HG02852 (cell line): Measurements from ENCODE around the gene INSIG1.

Experiments used
- ATAC-seq: cut with Tn5 transposase; IDR thresholded peaks from one replicate; pipeline ENCODE4 v1.9.1; 2021; ENCODE audit warnings: mild to moderate bottlenecking, moderate library complexity; ENCODE audit not compliant: unreplicated experiment

INSIG1 gene

DNA sequence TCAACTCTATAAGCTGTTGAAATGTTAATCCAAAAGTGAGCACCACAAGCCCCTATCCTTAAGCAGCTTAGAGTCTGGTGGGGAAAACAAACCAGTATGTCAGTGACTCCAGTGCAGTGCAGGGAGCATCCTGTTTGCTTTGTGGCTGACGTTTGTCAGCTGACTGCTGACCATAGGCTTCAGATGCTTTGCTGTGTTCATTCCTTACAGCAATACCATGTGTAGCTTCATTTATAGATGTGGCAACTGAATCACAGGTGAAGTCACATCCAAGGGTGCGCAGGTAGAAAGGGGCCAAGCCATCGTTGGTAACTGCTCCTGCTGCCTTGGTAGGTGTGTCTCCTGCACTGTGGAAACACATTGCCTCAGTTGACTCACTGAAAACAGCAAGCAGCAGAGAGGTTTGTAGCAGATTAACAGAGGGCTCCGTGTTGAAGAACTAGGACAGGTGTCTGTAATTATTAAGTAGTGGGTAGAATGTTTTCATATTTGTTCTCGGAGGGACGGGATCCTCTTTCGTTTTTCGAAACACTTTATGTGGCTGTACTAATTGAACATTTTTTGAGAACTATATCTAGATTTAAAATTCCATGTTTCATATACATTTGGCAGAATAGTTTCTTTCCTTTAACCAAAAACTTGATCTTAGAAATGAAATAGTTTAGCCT is 2.0 kb downstream of the INSIG1 start:
- ATAC-seq = no peak

DNA sequence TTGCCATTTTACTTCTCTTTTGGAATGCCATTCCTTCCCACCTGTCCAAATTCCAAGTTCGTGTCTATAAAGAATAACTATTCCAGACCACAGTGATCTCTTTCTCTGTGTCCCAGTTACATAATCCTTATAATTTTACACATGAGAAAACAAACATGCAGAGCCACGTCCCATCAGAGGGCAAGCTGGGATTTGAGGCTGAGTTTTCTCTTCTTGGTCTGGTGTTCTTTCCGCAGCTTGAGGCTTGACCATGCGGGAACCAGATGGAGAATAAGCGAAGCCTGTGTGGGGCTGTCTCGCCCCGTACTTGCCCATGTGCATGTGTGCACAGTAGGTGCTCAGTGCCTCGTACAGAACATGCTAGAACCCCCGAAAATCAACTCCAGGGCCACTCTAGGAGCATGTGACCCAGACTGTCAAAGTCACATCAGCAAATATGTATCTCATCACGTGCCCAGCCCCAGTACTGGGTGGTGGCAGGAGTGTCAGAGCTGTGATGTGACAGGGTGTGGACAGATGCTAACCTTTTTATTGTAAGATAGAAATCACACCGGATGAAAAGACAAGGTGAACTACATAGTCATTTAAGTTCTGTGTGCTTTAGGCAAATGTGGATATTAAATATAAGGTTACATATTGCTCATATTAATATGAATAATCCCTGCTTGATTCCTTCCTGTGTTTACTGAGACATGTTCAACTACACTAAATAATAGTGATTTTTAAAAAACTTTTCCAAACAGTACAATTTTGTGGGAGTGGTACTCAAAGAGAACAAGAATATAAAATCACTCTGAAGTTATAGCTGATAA is 3.2 kb downstream of the INSIG1 start:
- no peak for ATAC-seq

DNA sequence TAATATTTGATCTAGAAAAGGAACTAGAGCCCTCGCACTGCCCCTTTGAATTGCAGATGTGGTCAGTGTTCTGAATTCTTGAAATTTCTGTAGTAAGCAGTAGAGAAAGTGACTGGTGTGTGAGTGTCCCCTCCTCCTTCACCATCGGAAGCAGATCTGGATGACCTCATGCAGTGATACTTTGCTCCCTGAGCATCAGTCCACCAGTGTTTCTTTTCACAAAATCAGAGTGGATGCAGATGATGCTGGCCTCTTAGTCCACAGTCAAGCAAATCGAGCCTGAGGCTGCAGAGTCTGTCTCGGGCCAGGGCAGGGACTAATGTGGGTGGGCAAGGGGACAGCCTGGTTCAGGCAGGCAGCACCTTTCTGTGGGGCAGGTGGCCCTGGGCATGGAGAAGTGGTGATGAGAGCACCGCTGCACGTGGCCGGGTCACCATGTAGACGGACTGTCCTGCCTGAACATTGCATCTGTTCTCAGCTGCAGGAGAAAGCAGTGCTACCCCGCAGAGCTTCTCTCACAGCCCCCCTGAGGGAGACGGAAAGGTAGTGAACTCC is 5.4 kb downstream of the INSIG1 start:
- ATAC-seq = no peak

DNA sequence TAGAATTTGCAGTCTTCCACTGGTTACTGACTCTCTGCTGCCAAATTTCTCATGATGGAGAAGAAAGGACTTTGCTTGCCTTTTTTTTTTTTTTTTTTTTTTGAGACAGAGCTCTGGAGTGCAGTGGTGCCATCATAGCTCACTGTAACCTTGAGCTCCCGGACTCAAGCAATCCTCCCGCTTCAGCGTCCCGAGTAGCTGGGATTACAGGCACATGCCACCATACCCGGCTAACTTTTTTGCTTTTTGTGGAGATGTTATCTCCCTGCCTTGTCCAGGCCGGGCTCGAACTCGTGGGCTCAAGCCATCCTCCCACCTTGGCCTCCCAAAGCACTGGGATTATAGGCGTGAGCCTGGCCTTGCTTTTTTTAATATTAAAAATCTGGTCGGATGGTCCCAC is 6.2 kb downstream of the INSIG1 start:
- ATAC-seq = no peak

DNA sequence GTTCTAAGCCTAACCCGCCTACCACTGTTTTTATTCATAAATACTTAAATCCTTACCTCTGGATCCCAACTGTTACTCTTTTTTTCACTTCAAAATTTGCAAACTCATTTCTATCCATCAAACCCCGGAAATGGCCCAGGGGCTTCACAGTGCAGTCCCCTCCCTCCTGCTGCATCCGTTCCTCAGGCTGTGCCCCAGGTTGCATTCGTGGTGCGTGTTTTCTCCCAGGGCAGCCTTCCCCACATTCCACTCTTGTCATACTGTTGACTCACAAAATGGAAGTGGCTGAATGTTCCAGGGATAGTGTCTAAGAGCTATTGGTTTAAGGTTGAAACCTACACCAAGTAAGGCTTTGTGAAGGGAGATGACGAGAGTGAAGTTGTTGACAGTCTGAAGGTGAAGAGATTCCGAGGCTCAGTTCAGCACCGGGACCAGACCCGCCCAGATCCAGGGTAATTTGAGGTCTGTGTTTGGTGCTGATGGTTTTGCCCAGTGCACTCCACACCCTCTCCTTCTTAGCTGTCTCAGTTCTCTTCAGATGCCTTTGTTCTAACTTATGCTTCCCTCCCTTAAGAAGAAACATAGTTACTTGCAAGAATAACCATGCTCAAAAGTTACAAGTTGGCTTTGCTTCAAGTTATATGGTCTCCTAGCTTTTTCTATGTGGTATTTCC is 7.7 kb downstream of the INSIG1 start:
- ATAC-seq = no peak

DNA sequence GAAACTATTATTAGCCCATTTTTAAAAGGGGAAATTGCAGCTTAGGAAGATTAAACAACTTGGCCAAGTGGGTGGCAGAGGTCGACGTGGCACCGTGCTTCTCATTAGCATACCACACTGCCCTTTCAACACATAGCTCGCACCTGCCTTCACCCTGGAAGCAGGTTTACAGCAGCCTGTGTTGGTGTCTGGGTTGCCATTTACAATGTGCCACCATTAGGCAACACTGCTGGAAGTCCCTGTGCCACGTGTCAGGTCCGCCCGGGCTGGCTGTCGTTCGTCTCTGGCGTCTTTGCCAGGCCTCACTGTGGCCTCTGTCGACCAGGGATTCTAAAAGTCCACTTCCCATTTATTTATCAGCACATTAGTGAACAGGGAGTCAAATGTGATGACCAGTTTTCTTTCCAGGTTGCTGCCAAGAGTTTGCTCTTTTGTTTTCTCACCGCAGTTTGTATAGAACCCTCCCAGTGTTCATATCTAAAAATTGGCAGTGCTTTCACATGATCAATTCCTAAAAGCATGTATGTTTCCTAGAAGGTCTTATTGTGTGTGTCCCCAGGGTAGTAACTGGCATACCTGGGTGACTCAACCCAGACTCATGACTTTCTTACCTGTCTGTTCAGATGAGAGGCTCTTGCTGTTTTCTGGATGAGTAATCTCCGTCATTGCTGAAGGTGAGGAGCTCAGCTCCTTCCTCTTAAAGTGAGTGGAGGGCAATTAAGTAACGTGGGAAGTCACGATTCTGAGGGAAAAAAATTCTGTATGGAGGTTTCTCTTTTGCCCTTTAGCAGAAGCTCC is 9.2 kb downstream of the INSIG1 start:
- ATAC-seq = no peak

DNA sequence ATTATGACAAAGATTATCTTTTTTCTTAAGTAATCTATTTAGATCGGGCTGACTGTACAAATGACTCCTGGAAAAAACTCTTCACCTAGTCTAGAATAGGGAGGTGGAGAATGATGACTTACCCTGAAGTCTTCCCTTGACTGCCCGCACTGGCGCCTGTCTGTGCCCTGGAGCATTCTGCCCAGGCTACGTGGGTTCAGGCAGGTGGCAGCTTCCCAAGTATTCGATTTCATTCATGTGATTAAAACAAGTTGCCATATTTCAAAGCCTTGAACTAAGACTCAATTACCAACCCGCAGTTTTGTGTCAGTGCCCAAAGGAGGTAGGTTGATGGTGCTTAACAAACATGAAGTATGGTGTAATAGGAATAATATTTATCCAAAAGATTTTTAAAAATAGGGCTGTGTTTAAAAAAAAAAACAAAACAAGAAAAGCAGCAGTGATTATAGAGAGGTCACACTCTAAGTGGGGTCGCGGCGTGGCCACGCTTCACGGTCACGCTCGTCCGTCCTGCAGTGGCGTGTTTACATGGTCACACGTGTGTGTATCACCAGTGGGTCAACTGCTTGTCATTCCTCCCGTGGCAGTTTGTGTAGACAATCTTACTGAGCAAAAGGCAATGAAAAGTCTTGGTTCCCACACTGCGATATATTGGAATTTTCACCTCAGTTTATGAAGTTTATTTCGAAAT is 10.8 kb downstream of the INSIG1 start:
- ATAC-seq = no peak

DNA sequence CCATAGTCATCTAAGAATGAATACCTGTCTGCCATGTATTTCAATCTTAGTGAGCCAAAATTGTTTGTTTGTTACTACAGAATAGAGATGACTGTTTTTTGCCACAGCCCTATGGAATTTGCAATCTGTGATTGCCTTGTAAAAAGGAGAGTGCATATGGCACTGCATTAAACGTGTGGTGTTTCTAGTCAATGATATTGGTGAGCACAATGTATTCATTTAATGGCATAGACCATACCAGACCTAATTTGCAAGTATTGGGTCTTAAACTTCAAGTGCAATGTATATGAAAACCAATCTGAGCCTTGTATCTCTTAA is 11.3 kb downstream of the INSIG1 start:
- ATAC-seq = no peak

DNA sequence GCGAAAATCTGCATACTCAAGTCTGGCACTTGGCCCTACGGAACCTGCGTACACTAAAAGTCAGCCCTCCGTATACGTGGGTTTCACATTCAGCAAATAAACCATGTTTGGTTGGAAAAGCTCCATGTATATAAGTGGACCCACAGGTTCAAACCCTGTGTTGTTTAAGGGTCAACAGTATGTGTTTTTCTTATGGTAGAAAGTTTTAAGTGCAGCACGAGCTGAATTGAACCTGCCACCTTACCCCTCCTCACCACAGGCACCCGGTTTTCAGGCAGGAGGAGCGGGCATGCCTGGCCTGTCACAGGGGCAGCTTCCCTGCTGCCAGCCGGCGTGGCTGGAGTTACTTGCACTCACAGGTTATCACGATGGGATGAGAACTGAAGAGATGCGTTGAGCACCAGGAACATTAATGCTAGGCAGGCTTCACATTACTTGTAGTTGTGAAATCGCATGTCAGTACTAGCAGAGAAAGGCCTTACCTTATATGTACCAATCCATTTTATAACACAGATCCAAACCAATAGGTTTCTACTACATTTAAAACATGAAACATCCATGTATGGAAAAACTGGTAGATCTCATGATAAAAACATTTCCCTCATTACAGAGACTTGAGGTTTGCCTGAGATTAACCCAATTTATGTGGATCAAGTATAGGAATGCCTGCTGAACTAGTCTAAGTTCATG is 12.9 kb downstream of the INSIG1 start:
- ATAC-seq = no peak

DNA sequence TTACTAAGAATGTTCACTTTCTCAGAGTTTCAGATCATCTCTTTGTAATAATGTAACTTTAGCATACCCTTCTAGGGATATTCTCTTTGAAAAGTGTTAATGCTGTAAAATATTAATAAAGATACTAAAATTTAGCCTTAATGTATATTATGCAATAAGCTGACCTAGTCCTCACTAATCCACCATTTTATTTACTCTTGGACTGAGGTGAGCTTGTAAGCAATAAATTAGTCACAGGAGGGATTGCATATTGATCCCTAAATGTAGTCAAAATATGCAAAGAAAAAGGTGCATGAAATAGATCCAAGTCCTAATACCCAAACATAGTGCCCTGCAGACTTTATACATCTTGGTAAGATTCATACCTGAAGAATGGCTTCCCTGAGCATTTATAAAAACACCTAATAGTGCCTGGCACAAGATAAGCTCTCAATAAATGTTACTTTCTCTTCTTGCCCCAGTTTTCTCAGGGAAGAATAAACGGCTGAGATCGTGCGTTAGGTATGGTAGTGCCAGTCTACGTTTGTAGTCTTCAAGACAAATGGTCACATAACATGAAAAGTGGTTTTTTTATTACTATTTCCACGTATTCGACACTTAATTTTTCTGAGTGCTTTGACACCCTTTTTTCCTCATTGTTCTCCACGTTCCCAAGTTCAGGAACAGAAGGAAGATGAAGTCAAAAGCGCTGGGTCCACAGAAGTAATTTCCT is 14.3 kb downstream of the INSIG1 start:
- no peak for ATAC-seq

DNA sequence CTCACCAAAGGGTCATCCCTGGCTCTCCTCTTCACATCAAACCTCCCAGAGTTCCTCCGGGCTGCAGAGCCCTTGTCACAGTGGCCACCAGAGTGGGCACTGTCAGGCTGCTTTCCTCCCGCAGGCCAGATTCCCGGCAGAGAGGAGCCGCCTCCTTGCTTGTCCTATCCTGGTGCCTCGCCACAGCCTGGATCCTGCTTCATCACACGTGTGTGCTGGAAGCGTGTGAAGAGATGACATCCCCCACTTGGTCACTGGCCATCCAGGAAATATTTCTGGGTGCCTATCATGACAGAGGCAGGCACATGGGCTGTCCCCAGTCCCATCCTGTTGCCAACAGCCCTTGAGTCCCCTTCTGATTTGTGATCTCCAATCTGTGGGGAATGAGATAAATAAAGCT is 15.0 kb downstream of the INSIG1 start:
- no peak for ATAC-seq

DNA sequence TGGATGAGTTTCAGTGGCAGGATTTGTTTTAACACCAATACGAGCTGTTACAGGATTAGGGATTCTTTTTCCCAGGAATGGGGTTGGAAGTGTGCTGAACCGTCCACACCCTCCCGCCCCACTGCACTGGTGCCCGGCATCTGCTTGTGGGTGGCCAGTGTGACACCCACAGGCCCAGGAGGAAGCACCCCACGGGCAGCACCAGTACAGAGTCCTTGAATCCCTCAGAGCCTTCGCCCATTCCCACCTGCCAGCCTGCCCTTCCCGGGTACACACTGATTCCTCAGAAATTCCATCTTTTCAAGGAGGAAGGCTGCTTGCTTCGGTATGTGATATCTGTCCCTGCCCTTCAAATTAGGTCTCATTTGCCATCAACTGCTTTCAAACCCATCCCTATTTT is 15.4 kb downstream of the INSIG1 start:
- no peak for ATAC-seq

DNA sequence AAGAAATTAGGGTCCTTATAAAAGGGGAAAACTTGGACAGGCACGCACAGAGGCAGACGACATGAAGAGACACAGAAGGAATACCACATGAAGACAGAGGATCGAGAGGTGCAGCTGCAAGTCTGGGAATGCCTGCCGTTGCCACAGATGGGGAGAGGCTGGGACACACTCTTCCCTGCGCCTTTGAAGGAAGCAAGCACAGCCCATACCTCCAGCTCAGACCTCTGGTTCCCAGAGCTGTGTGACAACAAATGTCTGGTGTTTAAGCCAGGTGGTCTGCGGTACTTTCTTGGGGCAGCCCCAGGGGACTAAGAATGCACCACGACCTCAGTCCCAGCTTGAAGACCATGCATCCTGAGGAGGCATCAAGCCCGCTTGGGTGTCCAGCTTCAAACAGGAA is 18.3 kb downstream of the INSIG1 start:
- no peak for ATAC-seq

DNA sequence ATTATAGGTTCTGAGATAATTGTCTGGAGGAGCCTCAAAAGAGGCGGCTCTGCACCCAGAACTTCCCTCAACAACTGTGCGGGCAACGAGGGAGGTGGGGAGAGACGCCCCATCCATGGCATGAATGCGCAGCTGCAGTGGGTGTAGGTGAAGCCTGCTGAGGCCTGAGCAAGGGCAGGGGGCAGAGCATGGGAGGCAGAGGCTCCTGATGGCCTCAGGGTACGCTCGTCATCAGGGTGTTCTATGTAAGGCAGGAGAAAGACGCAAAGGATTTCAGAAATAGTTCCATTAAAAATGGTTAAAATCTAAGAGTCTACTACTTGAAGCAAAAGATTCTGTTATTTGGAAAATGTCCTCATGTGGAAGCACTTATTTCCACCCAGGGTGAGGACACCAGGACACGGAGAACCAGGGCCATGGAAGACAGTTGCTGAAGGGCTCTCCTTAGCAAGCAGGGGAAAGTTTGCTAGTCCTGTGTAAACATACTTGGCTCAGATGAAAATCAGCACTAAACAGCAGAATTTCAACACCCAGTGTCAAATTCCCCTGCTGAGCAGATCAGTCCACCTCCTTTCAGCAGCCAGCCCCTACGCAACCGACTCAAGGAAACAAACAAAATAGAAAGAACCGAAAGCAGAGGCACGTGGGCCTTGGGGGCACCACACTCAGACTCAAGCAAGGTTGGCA is 18.9 kb downstream of the INSIG1 start:
- no peak for ATAC-seq

DNA sequence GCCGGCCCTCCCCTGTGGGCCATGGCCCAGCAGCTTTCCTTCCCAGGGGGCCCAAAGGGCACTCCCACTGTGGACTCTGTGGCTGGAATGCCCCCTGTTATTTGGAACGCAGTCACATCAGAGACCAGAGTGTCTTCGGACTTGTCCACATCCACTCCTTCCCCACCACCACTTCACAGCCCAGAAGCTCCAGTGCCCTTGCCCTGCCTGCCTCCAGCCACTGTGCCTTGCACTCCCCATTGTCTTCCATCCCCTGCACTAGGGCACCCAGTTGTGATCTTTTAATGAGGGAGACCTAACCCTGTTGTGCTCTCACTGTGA is 19.4 kb downstream of the INSIG1 start:
- no peak for ATAC-seq

DNA sequence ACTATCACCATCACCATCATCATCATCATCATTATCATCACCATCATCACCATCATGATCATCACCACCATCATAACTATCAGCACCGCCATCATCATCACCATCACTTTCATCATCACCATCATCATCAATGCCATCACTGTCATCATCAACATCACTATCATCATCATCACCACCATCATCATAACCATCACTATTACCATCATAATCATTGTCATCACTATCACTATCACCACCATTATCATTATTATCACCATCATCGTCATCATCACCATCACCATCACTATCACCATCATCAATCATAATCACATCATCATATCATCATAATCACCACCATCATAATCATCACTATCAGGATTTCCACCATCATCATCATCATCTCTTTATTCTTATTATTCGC is 20.6 kb downstream of the INSIG1 start:
- no peak for ATAC-seq

DNA sequence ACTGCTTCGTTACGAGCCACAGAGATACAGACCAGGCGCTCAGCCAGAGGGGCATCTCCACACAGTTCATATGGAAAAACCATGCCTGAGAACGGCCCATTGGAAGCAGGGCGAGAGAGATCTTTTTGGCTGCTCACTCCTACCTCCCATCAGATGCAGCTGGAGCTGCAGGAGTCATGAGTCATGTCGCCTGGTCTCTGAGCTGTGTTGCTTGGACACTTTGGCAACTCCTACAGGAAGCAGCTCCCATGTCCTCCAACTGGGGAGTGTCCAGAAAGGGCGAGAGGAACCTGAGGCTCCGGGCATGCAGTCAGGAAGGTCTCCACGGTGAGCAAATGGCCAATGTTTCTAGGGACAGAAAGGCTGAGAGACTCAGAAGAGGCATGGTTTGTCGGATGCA is 24.9 kb downstream of the INSIG1 start:
- no peak for ATAC-seq

DNA sequence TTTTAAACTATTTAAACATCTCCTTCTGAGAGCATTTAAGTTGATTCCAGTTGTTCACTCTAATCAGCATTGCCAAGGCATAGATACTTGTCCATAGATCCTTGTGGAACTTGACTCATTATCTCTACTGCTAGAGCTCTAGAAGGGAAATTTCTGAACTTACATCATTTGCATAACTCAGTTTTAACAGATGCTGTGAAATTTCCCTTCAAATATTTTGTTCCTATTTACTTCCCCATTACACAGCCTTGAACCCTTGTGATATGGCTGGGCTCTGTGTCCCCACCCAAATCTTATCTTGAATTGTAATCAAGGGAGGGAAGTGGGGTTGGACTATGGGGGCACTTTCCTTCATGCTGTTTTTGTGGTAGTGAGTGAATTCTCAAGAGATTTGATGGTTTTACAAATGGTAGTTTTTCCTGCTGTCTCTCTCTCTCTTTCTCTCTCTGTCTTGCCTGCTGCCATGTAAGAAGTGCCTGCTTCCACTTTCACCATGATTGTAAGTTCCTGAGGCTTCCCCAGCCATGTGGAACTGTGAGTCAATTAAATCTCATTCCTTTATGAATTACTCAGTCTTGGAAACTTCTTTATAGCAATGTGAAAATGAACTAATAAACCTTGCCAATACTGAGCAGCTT is 25.4 kb downstream of the INSIG1 start:
- ATAC-seq = no peak
